ENCODE data around the gene RASEF.
A peak's percentile ranks its signal among the peaks of the same experiment; 100 is the strongest.

The RASEF gene

GRCh38 chr9:83012168-83012921 is 50.6 kb downstream of the RASEF start:
- no peak overlapping the region for H3K4me3 ChIP-seq (ENCODE audit: low read length, poor library complexity, severe bottlenecking)
- no peaks in the 10 kb centered on the region for H3K9me2 ChIP-seq (replicated peaks; ENCODE audit: low read depth, low read length)
- no peaks in the 10 kb centered on the region for H3K79me2 ChIP-seq (ENCODE audit: insufficient read depth, low read length)
- H3K36me3 ChIP-seq (ENCODE audit: insufficient read depth, low read length): no peaks in the 10 kb centered on the region
- H3K4me1 ChIP-seq (ENCODE audit: insufficient read depth, low read length, poor library complexity, severe bottlenecking): peaks cover 36% of the 10 kb centered on the region
- no peak for TF ChIP-seq EZH2phosphoT487 (IDR thresholded peaks at IDR 0.05; ENCODE audit: borderline replicate concordance)
- no peak for TF ChIP-seq CTCF (conservative IDR thresholded peaks at IDR 0.05; ENCODE audit: low read length)
- peak overlapping the region; percentile 68 for H2AFZ ChIP-seq (ENCODE audit: low read length)
- H3F3A ChIP-seq (ENCODE audit: low read depth): no peaks in the 10 kb centered on the region
- H4K20me1 ChIP-seq (ENCODE audit: insufficient read depth, low read length, poor library complexity, severe bottlenecking): no peaks in the 10 kb centered on the region
- peak overlapping the region; percentile 8 for H3K9ac ChIP-seq (ENCODE audit: low read depth, low read length, poor library complexity, severe bottlenecking)
- H3K4me2 ChIP-seq (ENCODE audit: low read depth, low read length, poor library complexity, severe bottlenecking): peak overlapping the region; percentile 49
- H3K27me3 ChIP-seq (ENCODE audit: insufficient read depth, low read length, poor library complexity, severe bottlenecking): no peaks in the 10 kb centered on the region
- H3K9me3 ChIP-seq (ENCODE audit: insufficient read depth, low read depth, low read length): no peaks in the 10 kb centered on the region

- no peak overlapping the region for H3K4me3 ChIP-seq (ENCODE audit: low read length, poor library complexity, severe bottlenecking)
- no peaks in the 10 kb centered on the region for H3K36me3 ChIP-seq (ENCODE audit: insufficient read depth, low read length)
- TF ChIP-seq EZH2phosphoT487 (IDR thresholded peaks at IDR 0.05; ENCODE audit: borderline replicate concordance) (no peak), CTCF (conservative IDR thresholded peaks at IDR 0.05; ENCODE audit: low read length) (no peak)
- peak overlapping the region; percentile 68 for H2AFZ ChIP-seq (ENCODE audit: low read length)
- H3K79me2 ChIP-seq (ENCODE audit: insufficient read depth, low read length): no peaks in the 10 kb centered on the region
- H3K27me3 ChIP-seq (ENCODE audit: insufficient read depth, low read length, poor library complexity, severe bottlenecking): no peaks in the 10 kb centered on the region
- H3F3A ChIP-seq (ENCODE audit: low read depth): no peaks in the 10 kb centered on the region
- H3K9me2 ChIP-seq (replicated peaks; ENCODE audit: low read depth, low read length): no peaks in the 10 kb centered on the region
- H4K20me1 ChIP-seq (ENCODE audit: insufficient read depth, low read length, poor library complexity, severe bottlenecking): no peaks in the 10 kb centered on the region
- H3K9me3 ChIP-seq (ENCODE audit: insufficient read depth, low read depth, low read length): no peaks in the 10 kb centered on the region
- peak overlapping the region; percentile 49 for H3K4me2 ChIP-seq (ENCODE audit: low read depth, low read length, poor library complexity, severe bottlenecking)
- peak overlapping the region; percentile 8 for H3K9ac ChIP-seq (ENCODE audit: low read depth, low read length, poor library complexity, severe bottlenecking)
- H3K4me1 ChIP-seq (ENCODE audit: insufficient read depth, low read length, poor library complexity, severe bottlenecking): peaks cover 37% of the 10 kb centered on the region
Measured at GRCh38 chr9:83011611-83012010, 51.3 kb downstream of the RASEF start.

- Histone ChIP-seq H3K4me2 (ENCODE audit: low read depth, low read length, poor library complexity, severe bottlenecking) (no peak overlapping the region), H3K36me3 (ENCODE audit: insufficient read depth, low read length) (no peaks in the 10 kb centered on the region), H3K9me3 (ENCODE audit: insufficient read depth, low read depth, low read length) (no peaks in the 10 kb centered on the region), H4K20me1 (ENCODE audit: insufficient read depth, low read length, poor library complexity, severe bottlenecking) (no peaks in the 10 kb centered on the region), H3K9me2 (replicated peaks; ENCODE audit: low read depth, low read length) (no peaks in the 10 kb centered on the region), H3K4me1 (ENCODE audit: insufficient read depth, low read length, poor library complexity, severe bottlenecking) (peaks cover 52% of the 10 kb centered on the region), H3K79me2 (ENCODE audit: insufficient read depth, low read length) (no peaks in the 10 kb centered on the region), H2AFZ (ENCODE audit: low read length) (no peak overlapping the region), H3F3A (ENCODE audit: low read depth) (no peaks in the 10 kb centered on the region), H3K27me3 (ENCODE audit: insufficient read depth, low read length, poor library complexity, severe bottlenecking) (no peaks in the 10 kb centered on the region), H3K9ac (ENCODE audit: low read depth, low read length, poor library complexity, severe bottlenecking) (no peak overlapping the region), H3K4me3 (ENCODE audit: low read length, poor library complexity, severe bottlenecking) (no peak overlapping the region)
- TF ChIP-seq EZH2phosphoT487 (IDR thresholded peaks at IDR 0.05; ENCODE audit: borderline replicate concordance) (no peak), CTCF (conservative IDR thresholded peaks at IDR 0.05; ENCODE audit: low read length) (no peak)
Measured at GRCh38 chr9:83007521-83008300, 55.2 kb downstream of the RASEF start.

All from Loucy (cell line).